Endothelial cell of umbilical vein (primary cell): ENCODE measurements around the gene UVSSA.

Experiments used
- EZH2 ChIP-seq: IDR thresholded peaks from 2 replicates; pipeline ENCODE4 v1.6.1; 2012; ENCODE audit warnings: borderline replicate concordance, low read depth, mild to moderate bottlenecking, moderate library complexity, low read length, inconsistent platforms; ENCODE audit not compliant: severe bottlenecking
- JUN ChIP-seq: IDR thresholded peaks from 2 replicates; pipeline ENCODE4 v1.6.1; 2011; ENCODE audit warnings: borderline replicate concordance, low read depth; ENCODE audit not compliant: insufficient read length, insufficient read depth
- POLR2A ChIP-seq: IDR thresholded peaks from 2 replicates; pipeline ENCODE4 v1.6.1; 2012; ENCODE audit warnings: low read depth, mild to moderate bottlenecking, control low read depth, low read length
- POLR2AphosphoS5 ChIP-seq: IDR thresholded peaks from 2 replicates; pipeline ENCODE4 v1.6.1; 2012; ENCODE audit warnings: low read depth, mild to moderate bottlenecking, control low read depth, low read length, moderate library complexity; ENCODE audit not compliant: insufficient read depth
- TF ChIP-seq, protein P1 (sequence below), 2 donors: IDR thresholded peaks; 1 replicate in 1 of 2; 2 replicates in 1 of 2; pipeline ENCODE4 v1.5.1; 2011; ENCODE audit warnings: low read length in 2 of 2, mild to moderate bottlenecking in 2 of 2, moderate library complexity in 2 of 2, control low read depth in 1 of 2, inconsistent platforms in 1 of 2, low read depth in 1 of 2; ENCODE audit not compliant: insufficient read depth in 1 of 2; ENCODE audit errors: extremely low read depth in 1 of 2
- TF ChIP-seq, protein P2 (sequence below): IDR thresholded peaks from 2 replicates; pipeline ENCODE4 v1.6.1; 2011; ENCODE audit not compliant: insufficient read depth, insufficient read length

DNA sequence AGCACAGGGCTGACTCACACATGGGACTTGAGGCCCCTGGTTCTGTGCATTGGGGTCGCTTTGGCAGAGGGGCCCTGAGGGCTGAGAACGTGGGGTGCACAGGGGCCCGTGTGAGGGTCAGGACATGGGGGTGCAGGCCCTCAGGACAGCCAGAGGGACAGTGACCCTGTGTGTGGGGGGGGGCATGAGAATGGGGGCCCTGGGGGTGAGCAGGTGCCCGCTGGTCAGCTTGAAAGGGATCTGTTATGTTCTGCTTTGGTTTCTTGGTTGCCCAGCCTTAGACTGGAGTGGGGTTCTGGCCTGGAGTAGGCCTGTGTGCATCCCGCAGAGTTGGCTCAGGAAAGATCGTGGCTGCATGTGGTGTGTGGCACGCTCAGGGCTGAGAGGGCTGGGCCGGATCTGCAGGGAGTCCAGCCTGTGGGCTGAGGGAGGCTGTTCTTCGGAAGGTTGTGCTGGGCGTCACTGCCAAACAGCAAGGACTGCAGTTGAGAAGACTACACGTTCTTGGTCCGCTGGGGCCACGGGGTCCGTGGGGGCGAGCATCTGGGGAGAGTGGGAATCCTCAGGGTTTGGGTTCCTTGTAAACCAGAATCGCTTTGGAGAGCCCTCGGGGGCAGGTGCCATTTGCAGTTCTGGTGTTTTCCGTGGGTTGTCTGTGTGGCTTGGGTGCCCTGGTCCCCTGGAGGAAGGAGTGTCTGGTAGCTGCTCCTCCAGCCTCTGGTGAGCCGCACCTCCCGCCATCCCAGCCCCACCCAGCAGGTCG lies 15.2 kb upstream of the UVSSA start:
- TF ChIP-seq, protein P1, sequence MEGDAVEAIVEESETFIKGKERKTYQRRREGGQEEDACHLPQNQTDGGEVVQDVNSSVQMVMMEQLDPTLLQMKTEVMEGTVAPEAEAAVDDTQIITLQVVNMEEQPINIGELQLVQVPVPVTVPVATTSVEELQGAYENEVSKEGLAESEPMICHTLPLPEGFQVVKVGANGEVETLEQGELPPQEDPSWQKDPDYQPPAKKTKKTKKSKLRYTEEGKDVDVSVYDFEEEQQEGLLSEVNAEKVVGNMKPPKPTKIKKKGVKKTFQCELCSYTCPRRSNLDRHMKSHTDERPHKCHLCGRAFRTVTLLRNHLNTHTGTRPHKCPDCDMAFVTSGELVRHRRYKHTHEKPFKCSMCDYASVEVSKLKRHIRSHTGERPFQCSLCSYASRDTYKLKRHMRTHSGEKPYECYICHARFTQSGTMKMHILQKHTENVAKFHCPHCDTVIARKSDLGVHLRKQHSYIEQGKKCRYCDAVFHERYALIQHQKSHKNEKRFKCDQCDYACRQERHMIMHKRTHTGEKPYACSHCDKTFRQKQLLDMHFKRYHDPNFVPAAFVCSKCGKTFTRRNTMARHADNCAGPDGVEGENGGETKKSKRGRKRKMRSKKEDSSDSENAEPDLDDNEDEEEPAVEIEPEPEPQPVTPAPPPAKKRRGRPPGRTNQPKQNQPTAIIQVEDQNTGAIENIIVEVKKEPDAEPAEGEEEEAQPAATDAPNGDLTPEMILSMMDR (IDR thresholded peaks at IDR 0.05; ENCODE audit: extremely low read depth in 1 of 2, insufficient read depth in 1 of 2, low read depth in 1 of 2, low read length in 2 of 2) = no peak
- TF ChIP-seq, protein P2, sequence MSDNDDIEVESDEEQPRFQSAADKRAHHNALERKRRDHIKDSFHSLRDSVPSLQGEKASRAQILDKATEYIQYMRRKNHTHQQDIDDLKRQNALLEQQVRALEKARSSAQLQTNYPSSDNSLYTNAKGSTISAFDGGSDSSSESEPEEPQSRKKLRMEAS = no peak
- TF ChIP-seq JUN = no peak
- TF ChIP-seq POLR2A = no peak
- TF ChIP-seq EZH2 = no peak
- no peak for TF ChIP-seq POLR2AphosphoS5
